Stimulated activated CD4-positive, alpha-beta T cell treated with anti-CD3 and anti-CD28 coated beads, Interleukin-2, amount 100 ng/mL, for 4 hours (primary cell): ENCODE measurements around the gene VRTN.

ENCODE experiments used
- DNase-seq: peaks from one replicate; pipeline ENCODE4 v3.0.0-alpha.2; 2020; ENCODE audit warnings: low read depth

VRTN gene

DNA sequence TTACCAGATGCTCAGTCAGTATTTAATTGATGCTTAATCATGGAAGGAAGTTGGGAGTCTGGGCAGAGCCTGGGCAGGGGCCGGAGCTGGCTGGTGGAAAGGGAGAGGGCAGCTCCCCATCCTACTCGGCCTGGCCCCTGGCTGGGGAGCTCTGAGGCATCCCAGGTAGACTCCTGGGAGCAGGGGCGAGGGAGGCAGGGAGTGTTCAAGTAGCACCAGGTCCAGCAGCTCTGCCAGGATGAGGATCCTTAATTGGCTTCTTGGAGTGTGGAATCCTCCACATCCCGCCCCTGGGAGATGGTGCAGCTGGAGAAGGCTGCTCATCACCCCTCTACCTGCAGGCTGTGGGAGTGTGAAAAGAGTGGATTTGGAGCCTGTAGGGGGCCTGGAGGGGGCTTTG is 46.8 kb downstream of the VRTN start:
- no peak for DNase-seq

DNA sequence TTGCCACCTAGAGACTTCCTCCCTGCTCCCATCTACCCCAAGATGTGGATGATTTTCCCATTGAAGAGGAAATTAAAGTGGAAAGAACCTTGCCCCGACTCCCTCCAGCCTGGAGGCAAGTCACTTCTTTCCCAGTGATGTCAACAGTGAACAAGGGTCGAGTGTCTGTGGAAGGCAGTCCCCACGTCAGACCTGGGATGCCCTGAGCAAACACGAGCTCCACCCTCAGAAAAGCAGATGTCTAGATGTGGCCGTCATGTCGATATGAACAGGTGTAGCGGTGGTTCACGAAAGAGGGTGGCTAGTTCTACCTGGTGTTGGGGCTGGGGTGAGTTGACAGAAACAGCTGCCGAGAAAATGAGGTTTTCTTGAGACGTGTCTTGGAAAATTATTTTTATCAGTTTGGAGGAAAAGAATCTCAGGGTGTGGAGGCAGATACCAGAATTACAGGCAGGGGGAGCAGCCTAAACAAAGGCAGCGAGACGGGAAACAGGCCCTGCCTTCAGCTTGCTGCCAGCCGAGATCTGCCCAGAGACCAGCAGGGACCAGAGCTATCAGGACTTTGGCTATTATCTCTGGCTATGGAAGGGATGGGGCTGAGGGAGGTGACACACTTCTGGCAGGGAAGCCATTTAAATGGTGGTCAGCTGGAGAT is 51.9 kb downstream of the VRTN start:
- DNase-seq = no peak

DNA sequence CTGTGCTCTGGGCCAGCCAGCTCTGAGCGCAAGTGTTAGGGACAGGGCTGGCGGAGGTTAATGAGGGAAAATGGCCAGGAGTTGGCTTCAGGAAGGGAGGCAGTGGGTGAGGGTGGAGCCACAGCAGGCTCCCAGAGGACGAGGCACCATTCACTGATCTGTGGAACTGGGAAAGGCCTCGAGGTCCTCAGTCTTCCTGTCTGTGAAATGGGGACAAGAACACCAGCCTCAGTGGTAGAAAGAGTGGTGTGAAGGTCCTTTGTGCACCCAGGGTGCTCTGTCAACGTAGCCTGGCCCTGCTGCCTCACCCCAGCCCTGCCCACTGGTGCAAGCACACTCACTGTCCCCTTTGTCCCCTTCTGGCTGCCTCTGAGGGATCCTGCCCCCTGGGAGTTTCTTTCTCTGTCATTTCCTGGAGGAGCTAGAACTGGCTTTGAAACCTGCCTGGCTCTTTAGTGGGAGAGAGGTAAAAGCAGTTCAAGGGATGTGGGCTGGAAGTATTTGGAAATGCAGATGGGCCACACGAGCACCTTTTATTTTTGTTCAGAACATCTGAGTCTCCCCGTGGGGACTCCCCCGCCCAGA is 52.7 kb downstream of the VRTN start:
- DNase-seq = no peak

DNA sequence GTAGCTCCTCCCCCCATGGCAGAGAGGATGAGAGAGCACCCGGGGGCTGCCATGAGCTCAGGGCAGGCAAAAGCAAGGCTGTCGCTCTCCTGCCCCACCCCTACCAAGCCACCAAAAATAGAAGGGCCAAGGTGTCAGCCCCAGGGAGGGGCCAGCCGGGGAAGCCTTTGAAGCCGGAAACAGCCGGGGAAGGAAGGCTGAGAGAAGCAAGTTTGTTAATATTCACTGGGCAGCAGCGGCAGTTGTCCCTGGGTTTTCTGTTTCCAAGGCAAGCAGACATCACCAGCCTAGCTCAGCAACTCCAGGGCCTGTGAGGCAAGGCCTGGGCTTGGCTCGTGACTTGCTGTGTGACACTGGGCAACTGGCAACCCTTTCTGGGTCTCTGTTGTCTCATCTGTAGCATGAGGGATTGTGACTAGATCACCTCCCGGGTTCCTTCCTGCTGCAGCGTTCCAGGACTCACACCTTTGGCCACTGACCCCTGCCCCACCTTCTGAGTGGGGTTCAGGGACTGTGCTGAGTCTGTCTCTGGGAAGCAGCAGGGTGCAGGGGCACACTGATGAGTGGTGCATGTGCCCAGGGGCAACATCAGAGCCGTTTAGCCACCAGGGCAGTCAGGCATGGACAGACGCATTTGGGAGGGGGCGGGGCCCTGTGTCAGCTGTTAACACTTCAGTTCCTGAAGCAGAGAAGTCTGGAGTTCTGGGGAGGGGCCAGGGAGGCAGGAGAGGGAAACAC is 53.4 kb downstream of the VRTN start:
- peak; percentile 29 for DNase-seq

DNA sequence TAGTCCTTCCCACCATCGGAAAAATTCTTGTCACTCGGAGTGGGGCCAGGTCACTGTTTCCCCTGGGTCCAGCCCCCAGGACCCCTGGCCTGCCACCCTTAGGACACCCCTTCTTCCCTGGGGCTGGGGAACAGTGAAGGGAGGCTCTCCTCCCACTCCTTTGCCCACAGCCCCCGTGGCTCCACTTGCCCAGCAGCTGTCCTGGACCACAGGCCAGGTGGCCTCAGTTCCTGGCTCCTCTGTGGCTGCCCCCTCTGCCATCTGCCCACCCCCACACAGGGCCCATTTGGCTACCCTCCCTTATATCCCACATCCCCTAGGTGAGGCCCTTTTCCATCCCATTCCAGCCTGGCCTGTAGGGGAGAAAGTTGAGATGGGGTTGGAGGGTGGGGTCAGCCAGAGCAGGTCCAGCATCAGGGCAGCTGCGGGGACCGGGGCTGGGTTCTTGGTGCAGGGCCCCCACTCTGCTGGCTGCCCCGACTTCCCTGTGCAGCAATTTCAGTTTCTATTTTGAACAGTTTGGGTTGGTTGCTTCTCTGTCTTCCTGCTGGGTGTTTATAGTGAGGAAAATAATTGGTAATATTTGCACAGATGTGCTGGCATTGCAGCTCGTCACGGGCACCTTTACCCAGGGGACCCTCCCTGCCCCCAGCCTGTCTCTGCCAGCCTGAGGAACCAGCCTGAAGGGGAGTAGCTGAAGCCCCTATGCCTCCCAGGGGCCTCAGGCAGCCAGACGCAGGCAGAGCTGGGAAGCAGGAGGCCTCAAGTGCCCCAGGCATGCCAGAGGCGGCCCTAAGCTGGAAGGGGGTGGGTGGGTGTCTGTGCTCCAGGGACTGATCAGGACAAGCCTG is 54.4 kb downstream of the VRTN start:
- DNase-seq = no peak

DNA sequence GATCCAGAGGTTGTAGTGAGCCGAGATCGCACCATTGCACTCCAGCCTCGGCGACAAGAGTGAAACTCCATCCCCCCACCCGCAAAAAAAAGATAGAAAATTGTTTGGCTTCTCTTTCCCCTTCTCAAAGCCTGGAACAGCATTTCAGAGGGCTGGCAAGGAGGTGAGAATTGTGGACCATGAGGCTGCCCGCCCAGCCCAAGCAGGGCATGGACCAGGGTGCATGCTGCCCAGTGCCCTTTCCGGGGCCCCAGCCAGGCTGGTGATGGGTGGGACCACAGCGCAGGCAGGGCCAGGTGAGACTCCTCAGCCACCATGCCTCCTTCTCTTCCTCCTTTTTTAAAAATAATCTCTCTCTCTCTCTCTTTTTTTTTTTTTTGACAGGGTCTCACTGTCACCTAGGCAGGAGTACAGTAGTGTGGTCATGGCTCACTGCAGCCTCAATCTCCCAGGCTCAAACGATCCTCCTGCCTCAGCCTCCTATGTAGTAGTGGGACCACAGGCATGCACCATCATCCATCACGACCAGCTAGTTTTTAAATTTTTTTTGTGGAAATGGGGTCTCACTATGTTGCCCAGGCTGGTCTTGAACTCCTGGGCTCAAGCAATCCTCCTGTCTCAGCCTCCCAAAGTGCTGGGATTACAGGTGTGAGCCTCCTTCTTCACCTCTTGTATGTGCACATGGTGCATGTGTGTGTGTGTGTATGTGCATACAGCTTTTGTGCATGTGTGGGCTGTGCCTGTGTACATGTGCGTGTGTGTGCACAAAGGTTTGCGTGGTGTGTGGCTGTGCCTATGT is 55.5 kb downstream of the VRTN start:
- no peak for DNase-seq

DNA sequence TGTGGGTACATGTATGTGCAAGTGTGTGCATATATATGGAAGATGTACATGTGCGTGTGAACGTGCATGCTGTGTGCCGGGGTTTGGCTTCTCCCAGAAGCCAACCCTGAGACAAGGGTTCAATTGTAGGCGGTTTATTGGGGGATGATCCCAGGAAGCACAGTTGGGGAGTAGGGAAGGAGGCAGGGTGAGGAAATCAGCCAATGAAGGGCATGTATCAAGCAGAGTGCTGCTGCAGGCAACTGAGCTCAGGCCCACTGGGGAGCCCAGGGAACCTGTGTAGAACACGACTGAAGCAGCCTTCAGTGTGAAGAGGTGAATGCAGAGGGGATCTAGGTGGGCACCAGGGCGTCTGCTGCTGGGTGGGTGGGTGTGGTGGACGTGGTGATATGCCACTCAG is 56.2 kb downstream of the VRTN start:
- DNase-seq = no peak

DNA sequence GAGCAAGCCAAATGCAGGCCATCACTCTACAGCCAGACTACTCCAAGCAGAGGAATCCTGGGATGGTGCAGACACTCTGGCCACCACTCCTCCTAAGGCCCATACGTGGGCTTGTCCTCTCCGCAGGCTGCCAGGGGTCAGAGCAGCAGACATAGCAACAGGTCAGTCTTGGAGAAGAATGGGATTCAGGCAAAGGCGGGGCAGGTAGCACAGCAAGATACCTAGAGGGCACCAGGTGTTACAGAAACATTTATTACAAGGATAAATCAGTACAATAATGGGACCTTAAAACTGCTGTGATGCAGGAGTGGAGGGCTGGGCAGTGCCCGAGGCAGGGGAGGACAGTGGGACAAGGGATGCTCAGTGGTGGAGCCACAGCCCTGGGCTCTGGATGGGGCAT is 57.4 kb downstream of the VRTN start:
- DNase-seq = no peak

DNA sequence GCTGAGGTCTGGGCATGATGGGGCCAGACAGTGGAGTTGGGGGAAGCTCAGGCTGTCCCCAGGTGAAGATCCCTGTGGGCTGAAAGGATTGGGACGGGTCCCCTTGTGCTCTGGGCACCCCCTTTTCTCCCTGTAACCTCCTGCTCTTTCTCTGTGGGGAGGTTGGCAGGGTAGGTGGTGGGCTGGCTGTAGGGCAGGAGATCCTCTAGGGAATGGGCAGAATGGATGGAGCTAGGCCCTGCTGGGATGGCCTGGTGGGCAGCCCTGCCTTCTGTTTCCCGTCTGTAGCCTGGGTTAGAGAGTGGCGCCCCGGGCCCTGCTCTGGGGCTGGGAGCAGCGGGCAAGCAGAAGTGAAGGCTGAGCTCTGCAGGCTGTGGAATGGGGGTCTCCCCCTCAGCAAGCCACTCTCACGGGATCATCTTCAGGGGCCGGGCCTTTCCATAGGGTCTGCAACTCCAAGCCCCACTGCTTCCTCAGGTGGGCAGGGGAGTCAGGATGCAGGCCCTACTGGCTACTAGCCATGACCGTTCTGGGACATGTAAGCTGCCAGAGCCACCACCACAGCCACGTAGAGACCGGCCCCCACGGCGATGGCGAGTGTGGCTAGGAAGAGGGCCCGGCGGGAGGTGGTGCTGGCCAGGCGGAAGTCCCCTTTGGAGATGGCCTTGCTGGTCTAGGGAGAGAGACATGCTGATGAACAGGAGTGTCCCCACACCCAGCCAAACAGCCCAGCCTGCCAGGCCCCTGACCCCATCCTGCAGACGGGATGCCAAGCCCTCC is 58.9 kb downstream of the VRTN start:
- no peak for DNase-seq

DNA sequence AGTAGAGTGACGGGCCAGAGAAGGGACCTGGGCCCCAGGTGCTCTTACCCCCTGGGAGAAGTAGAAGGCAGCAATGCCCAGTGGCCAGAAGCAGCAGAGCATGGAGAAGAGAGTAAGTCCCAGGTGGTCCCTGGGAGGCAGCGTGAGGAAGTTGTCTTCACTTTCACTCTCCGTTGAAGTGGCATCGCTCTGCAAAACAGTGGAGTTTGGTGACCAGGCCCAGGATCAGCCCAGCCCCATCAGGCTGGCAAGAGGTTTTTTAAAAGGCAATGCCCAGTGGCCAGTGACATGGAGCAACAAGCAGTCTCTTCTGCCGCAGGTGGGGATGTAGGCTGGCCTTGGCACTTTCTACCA is 59.5 kb downstream of the VRTN start:
- no peak for DNase-seq

DNA sequence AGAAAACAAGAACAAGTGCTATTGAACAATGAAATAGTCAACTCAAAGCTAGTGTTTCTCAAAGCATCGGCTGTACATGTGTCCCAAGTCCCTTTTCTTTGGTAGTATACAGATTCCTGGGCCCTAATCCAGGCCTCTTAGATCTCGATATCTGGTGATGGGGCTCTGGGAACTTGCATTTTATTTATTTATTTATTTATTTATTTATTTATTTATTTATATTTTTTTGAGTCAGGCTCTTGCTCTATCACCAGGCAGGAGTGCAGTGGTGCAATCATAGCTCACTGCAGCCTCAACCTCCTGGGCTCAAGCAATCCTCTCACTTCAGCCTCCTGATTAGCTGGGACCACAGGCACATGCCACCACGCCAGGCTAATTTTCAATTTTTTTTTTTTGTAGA is 60.6 kb downstream of the VRTN start:
- no peak for DNase-seq

DNA sequence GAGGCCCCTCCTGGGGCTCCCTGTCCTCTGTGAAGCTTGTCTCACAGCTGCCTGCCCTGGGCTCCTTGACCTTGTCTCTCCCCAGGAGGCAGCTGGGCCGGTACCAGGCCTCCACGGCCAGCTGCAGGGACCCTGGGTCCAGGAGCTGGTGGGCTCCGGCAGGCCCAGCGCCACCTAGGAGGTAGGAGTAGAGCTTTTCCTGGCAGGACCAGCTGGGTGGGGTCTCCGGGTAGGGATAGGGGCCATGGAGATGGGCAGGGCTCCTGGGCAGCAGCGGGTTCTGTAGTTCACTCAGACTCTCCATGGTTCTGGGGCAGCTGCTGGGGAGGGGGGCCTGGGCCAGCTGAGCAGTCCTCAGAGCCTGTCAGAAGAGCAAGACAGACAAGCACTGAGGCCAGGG is 61.2 kb downstream of the VRTN start:
- DNase-seq = no peak
